Astrocyte (in vitro differentiated cells and primary cell): ENCODE data around the gene THSD7B.

ENCODE experiments used
- EZH2 ChIP-seq: IDR thresholded peaks from 2 replicates; pipeline ENCODE4 v1.6.1; 2012; ENCODE audit warnings: mild to moderate bottlenecking, low read length, inconsistent platforms; ENCODE audit not compliant: insufficient read depth
- TF ChIP-seq, protein P1 (sequence below): IDR thresholded peaks from 2 replicates; pipeline ENCODE4 v1.5.1; 2011; ENCODE audit warnings: low read depth, mild to moderate bottlenecking, inconsistent platforms, low read length, moderate library complexity; ENCODE audit not compliant: insufficient read depth

DNA sequence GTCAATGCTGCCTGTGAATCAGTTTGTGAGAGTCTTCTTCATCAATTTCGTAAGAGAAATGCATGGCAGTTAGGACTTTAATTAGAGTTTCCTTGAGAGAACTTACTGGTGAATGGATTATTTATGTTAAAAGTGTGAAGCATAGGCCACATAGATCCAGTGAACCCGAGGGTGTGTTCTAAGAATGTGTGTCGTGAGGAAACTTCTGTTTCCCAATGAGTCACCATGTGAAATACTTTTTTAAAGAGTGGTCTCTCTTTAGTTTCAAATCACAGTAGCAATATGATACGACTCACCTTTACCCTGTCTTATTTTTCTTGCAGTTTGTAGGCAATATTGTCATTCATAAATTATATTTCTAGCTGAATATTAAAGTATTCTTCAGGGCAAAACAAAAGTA is 18.5 kb downstream of the THSD7B start:
- TF ChIP-seq, protein P1, sequence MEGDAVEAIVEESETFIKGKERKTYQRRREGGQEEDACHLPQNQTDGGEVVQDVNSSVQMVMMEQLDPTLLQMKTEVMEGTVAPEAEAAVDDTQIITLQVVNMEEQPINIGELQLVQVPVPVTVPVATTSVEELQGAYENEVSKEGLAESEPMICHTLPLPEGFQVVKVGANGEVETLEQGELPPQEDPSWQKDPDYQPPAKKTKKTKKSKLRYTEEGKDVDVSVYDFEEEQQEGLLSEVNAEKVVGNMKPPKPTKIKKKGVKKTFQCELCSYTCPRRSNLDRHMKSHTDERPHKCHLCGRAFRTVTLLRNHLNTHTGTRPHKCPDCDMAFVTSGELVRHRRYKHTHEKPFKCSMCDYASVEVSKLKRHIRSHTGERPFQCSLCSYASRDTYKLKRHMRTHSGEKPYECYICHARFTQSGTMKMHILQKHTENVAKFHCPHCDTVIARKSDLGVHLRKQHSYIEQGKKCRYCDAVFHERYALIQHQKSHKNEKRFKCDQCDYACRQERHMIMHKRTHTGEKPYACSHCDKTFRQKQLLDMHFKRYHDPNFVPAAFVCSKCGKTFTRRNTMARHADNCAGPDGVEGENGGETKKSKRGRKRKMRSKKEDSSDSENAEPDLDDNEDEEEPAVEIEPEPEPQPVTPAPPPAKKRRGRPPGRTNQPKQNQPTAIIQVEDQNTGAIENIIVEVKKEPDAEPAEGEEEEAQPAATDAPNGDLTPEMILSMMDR: no peak
- no peak for TF ChIP-seq EZH2
